Stomach (tissue), 4 donors: ENCODE measurements around the gene PYURF.

Experiments used
- POLR2A ChIP-seq, 4 donors: fragments of 450-650 bp; IDR thresholded peaks; one replicate each; pipeline ENCODE4 v1.6.1; 2016; ENCODE audit warnings: antibody characterized with exemption in 4 of 4, control low read depth in 2 of 4, mild to moderate bottlenecking in 1 of 4, moderate library complexity in 1 of 4
- TF ChIP-seq, protein P1 (sequence below), 7 experiments: fragments of 450-650 bp in 4 of 7; fragments of 200-600 bp in 3 of 7; sonication (generic) in 3 of 7; IDR thresholded peaks; one replicate each; pipeline ENCODE4 v1.5.1; 2016 to 2019; ENCODE audit warnings: antibody characterized with exemption in 7 of 7, control low read depth in 2 of 7, mild to moderate bottlenecking in 1 of 7

DNA sequence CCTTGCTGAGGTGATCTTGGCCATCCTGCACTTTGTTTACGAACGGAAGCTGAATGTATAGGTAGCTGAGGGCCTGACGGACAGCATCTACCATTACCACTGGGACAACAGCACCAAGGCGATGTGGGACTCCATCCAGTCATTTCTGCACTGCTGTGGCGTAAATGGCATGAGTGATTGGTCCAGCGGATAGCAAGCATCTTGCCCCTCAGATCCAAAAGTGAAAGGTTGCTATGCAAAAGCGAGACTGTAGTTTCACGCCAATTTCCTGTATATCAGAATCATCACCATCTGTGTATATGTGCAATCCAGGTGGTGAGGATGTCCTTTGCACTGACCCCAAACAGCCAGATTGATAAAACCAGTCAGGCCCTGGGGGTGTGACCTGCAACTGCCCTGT, 4.2 kb upstream of the PYURF start:
- TF ChIP-seq, protein P1, sequence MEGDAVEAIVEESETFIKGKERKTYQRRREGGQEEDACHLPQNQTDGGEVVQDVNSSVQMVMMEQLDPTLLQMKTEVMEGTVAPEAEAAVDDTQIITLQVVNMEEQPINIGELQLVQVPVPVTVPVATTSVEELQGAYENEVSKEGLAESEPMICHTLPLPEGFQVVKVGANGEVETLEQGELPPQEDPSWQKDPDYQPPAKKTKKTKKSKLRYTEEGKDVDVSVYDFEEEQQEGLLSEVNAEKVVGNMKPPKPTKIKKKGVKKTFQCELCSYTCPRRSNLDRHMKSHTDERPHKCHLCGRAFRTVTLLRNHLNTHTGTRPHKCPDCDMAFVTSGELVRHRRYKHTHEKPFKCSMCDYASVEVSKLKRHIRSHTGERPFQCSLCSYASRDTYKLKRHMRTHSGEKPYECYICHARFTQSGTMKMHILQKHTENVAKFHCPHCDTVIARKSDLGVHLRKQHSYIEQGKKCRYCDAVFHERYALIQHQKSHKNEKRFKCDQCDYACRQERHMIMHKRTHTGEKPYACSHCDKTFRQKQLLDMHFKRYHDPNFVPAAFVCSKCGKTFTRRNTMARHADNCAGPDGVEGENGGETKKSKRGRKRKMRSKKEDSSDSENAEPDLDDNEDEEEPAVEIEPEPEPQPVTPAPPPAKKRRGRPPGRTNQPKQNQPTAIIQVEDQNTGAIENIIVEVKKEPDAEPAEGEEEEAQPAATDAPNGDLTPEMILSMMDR (IDR thresholded peaks at IDR 0.05) = no peak
- TF ChIP-seq POLR2A (IDR thresholded peaks at IDR 0.05) = no peak
